H1 (cell line): ENCODE measurements around the gene FKBP2. TPM values are rescaled to one million over a fixed set of nuclear protein-coding genes. Genes with fewer than 3 reads are reported as not detected.

Source experiments
- ASH2L ChIP-seq: fragments of 200-600, 300-600 bp; sonication (generic); IDR thresholded peaks from one replicate; pipeline ENCODE4 v1.7.1; 2017; ENCODE audit warnings: low read length
- CREB1 ChIP-seq: IDR thresholded peaks from 2 replicates; pipeline ENCODE4 v1.6.1; 2012; ENCODE audit warnings: inconsistent platforms
- CTCF ChIP-seq, 3 experiments: IDR thresholded peaks; 1 replicate in 2 of 3; 2 replicates in 1 of 3; pipeline versions ENCODE4 v1.5.1 to v1.6.1; 2011; ENCODE audit warnings: low read length in 3 of 3, mild to moderate bottlenecking in 3 of 3, inconsistent platforms in 2 of 3, low read depth in 1 of 3, moderate library complexity in 1 of 3; ENCODE audit not compliant: insufficient read depth in 1 of 3; ENCODE audit errors: control extremely low read depth in 1 of 3
- EGR1 ChIP-seq: IDR thresholded peaks from 2 replicates; pipeline ENCODE4 v1.6.1; 2011; ENCODE audit warnings: low read depth, low read length, borderline replicate concordance
- EZH2 ChIP-seq: fragments of 200-600 bp; sonication (generic); IDR thresholded peaks from 2 replicates; pipeline ENCODE4 v1.7.1; 2012; ENCODE audit warnings: low read depth, mild to moderate bottlenecking, moderate library complexity, low read length, inconsistent platforms; ENCODE audit not compliant: severe bottlenecking
- HDAC2 ChIP-seq, 2 experiments: fragments of 300-600 bp in 1 of 2; sonication (generic) in 1 of 2; IDR thresholded peaks; 2 replicates each; pipeline ENCODE4 v1.6.1; 2011 to 2012; ENCODE audit warnings: low read depth in 2 of 2, low read length in 2 of 2, mild to moderate bottlenecking in 2 of 2, moderate library complexity in 2 of 2, borderline replicate concordance in 1 of 2, inconsistent platforms in 1 of 2
- HDAC6 ChIP-seq: IDR thresholded peaks from one replicate; pipeline ENCODE4 v1.7.1; 2012; ENCODE audit warnings: low read depth, mild to moderate bottlenecking, inconsistent platforms, low read length, moderate library complexity
- KDM4A ChIP-seq: IDR thresholded peaks from one replicate; pipeline ENCODE4 v1.7.1; 2012; ENCODE audit warnings: low read depth, mild to moderate bottlenecking, moderate library complexity, low read length, inconsistent platforms; ENCODE audit not compliant: severe bottlenecking
- NRF1 ChIP-seq: IDR thresholded peaks from 2 replicates; pipeline ENCODE4 v1.6.1; 2011; ENCODE audit warnings: mild to moderate bottlenecking, low read depth, low read length, improper control_type of control experiment
- PHF8 ChIP-seq: fragments of 200-600 bp; sonication (generic); conservative IDR thresholded peaks from 2 replicates; pipeline ENCODE4 v1.7.1; 2012; ENCODE audit warnings: low read depth, mild to moderate bottlenecking, inconsistent platforms, low read length, moderate library complexity
- POLR2A ChIP-seq, 2 experiments: IDR thresholded peaks; 1 replicate in 1 of 2; 2 replicates in 1 of 2; pipeline ENCODE4 v1.6.1; 2011; ENCODE audit warnings: low read depth in 2 of 2, low read length in 2 of 2, mild to moderate bottlenecking in 2 of 2; ENCODE audit errors: control extremely low read depth in 1 of 2
- RBBP5 ChIP-seq: IDR thresholded peaks from 2 replicates; pipeline ENCODE4 v1.7.1; 2012; ENCODE audit warnings: low read depth, mild to moderate bottlenecking, inconsistent platforms, low read length, moderate library complexity, borderline replicate concordance
- SAP30 ChIP-seq: fragments of 300-600 bp; sonication (generic); IDR thresholded peaks from 2 replicates; pipeline ENCODE4 v1.7.1; 2012; ENCODE audit warnings: low read length, moderate library complexity, mild to moderate bottlenecking, inconsistent platforms; ENCODE audit not compliant: insufficient read depth, insufficient replicate concordance
- SRF ChIP-seq: IDR thresholded peaks from 2 replicates; pipeline ENCODE4 v1.6.1; 2011; ENCODE audit warnings: mild to moderate bottlenecking, low read depth, low read length, moderate library complexity
- TAF7 ChIP-seq: optimal IDR thresholded peaks from 2 replicates; pipeline ENCODE3; 2011; ENCODE audit warnings: low read depth, mild to moderate bottlenecking, inconsistent platforms, low read length, moderate library complexity, borderline replicate concordance
- YY1 ChIP-seq: IDR thresholded peaks from 2 replicates; pipeline ENCODE4 v1.6.1; 2011; ENCODE audit warnings: low read depth, mild to moderate bottlenecking, low read length
- ZNF274 ChIP-seq: IDR thresholded peaks from 2 replicates; pipeline ENCODE4 v1.7.0; 2012; ENCODE audit warnings: low read length, borderline replicate concordance; ENCODE audit errors: extremely low read depth
- polyA plus RNA-seq, 7 experiments: library from polyadenylated mRNA; depleted of rRNA in 3 of 7; stranded (reverse) in 5 of 7; unstranded in 2 of 7; fragments of >200 nt in 5 of 7; fragments of 200-250 nt in 2 of 7; gene quantifications; 1 replicate in 5 of 7; 2 replicates in 1 of 7; 4 replicates in 1 of 7; pipeline versions ENCODE4 v1.2.1 to v1.2.3, GENCODE V29; 2011 to 2013; ENCODE audit warnings: missing spikeins in 2 of 7, mixed read lengths in 2 of 7
- total RNA-seq: library from RNA; stranded (reverse); fragmentation: NEBNext Ultra II Directional; extraction: Animal tissue kit (Norgen Biotek cat#: 25700); gene quantifications from 2 replicates; pipeline ENCODE4 v1.2.1, GENCODE V29; 2021

The FKBP2 gene
- total and polyA plus RNA-seq, 2 of the 8 experiments (the other 6 are each of a cell fraction or from before 2014, with no cell fraction given) = 41.7 to 52.5 TPM

- TF ChIP-seq SAP30 = peak; percentile 47
- TF ChIP-seq ASH2L = peak; percentile 63
- no peak for TF ChIP-seq POLR2A (IDR thresholded peaks at IDR 0.05; ENCODE audit: control extremely low read depth in 1 of 2, low read depth in 2 of 2, low read length in 2 of 2)
- TF ChIP-seq TAF7 = peak; percentile 22
- 0 out of 2 replicates have a peak, but pooled peaks have one; percentile 19 for TF ChIP-seq CREB1
- TF ChIP-seq KDM4A = no peak
- peak; percentile 97 for TF ChIP-seq YY1
- peak; percentile 36; the same call in 1 of the 2 replicates for TF ChIP-seq RBBP5
- no peak for TF ChIP-seq HDAC2 (IDR thresholded peaks at IDR 0.05; ENCODE audit: borderline replicate concordance in 1 of 2, low read depth in 2 of 2, low read length in 2 of 2)
- 0 out of 2 replicates have a peak, but pooled peaks have one; percentile 9 for TF ChIP-seq EGR1
- peak; percentile 58; the same call in 1 of the 2 replicates for TF ChIP-seq PHF8
- no peak for TF ChIP-seq HDAC6
- no peak for TF ChIP-seq SRF
- TF ChIP-seq EZH2 = no peak
- TF ChIP-seq ZNF274 = no peak
- TF ChIP-seq CTCF (IDR thresholded peaks at IDR 0.05; ENCODE audit: control extremely low read depth in 1 of 3, insufficient read depth in 1 of 3, low read depth in 1 of 3, low read length in 3 of 3) = no peak
- peak; percentile 70 for TF ChIP-seq NRF1
Observed at GRCh38 chr11:64284962-64285884, 44.3 kb downstream of the FKBP2 start, which contains the start of gene GPR137 (continued).
